ENCODE measurements around the gene ADSS1. TPM values are rescaled to one million over a fixed set of nuclear protein-coding genes. Genes with fewer than 3 reads are reported as not detected.

ADSS1 gene
- total RNA-seq, 4 donors from 2014 or later: 3.4 to 11.4 (median 8.4) TPM

DNA sequence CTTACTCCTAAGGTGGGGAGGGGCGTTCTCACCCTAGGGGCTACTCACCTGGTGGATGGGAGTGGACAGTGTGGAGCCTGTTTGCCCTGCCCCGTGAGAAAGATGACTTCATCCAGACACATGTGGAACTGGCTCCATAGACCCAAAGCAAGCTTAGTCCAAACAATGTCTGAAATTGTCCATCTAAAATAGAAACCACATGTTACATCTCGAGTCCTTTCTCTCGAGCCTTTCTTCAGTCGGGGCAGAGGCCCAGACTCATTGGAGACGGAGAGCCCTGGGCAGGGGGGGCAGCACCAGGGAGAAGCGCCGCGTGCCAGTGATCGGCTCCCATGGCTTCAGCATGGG is 33.2 kb downstream of the ADSS1 start:
- no peak overlapping the region for H3K27ac ChIP-seq
- intact Hi-C loops (cut with DNase I): no loop called here
- H3K4me1 ChIP-seq: peaks cover 12 to 28% (median 18%) of the 10 kb centered on the region in 3 donors
- H3K9me3 ChIP-seq: no peaks in the 10 kb centered on the region
- WGBS, 2 donors: 74% methylated on average over 7 of the region's 10 CpGs; no CpG with 5 or more reads in 1 of the 2 donors
- DNase-seq: no peak
- H3K4me3 ChIP-seq: no peak overlapping the region
- peaks cover 16 to 74% (median 28%) of the 10 kb centered on the region in 3 donors for H3K36me3 ChIP-seq
- TF ChIP-seq POLR2A (IDR thresholded peaks at IDR 0.05): no peak
- TF ChIP-seq, protein P1, sequence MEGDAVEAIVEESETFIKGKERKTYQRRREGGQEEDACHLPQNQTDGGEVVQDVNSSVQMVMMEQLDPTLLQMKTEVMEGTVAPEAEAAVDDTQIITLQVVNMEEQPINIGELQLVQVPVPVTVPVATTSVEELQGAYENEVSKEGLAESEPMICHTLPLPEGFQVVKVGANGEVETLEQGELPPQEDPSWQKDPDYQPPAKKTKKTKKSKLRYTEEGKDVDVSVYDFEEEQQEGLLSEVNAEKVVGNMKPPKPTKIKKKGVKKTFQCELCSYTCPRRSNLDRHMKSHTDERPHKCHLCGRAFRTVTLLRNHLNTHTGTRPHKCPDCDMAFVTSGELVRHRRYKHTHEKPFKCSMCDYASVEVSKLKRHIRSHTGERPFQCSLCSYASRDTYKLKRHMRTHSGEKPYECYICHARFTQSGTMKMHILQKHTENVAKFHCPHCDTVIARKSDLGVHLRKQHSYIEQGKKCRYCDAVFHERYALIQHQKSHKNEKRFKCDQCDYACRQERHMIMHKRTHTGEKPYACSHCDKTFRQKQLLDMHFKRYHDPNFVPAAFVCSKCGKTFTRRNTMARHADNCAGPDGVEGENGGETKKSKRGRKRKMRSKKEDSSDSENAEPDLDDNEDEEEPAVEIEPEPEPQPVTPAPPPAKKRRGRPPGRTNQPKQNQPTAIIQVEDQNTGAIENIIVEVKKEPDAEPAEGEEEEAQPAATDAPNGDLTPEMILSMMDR (IDR thresholded peaks at IDR 0.05): no peak
- H3K27me3 ChIP-seq: no peaks in the 10 kb centered on the region

DNA sequence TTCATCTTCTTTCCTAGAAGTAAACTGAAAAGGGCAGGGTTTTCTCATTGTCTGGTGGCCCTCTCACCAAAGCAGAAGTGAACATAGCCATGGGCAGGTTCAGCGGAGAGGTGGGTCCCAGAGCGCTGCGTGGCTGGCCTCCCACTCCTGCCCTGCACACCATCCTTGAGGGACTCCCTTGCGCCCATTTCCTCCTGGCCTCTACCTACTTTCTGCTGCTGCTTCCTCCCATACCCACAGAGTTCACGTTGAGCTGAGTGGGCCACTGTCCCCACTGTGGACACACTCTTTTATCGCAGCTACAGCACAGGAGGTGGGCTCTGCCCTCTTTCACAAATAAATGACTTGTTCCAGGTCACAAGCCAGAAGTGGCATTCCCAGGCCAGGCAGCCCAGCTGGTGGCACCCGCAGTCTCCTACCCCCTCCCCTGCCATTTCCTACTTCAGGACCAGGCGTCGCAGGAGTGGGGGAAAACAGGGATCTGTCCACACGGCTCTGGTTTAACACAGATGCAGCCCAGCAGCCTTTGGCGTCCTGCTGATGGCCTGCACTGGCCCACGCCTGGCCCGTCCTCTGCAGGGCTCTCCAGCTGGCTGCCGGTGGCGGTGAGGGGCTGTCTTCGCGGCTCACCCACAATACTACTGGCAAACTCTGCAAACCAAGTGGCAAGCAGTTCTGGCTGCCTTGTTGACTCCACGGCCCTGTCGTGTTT is 33.8 kb downstream of the ADSS1 start:
- TF ChIP-seq, protein P1 (IDR thresholded peaks at IDR 0.05): no peak
- no peak for TF ChIP-seq POLR2A (IDR thresholded peaks at IDR 0.05)
- DNase-seq: no peak
- WGBS, 2 donors: 90% methylated on average over 12 to 19 of the region's 19 CpGs
- Histone ChIP-seq H3K4me3 (no peak overlapping the region), H3K4me1 (peaks cover 11 to 26% (median 17%) of the 10 kb centered on the region in 3 donors), H3K27me3 (no peaks in the 10 kb centered on the region), H3K9me3 (no peaks in the 10 kb centered on the region), H3K27ac (no peak overlapping the region), H3K36me3 (peaks cover 16 to 80% (median 28%) of the 10 kb centered on the region in 3 donors)
- intact Hi-C loops (cut with DNase I): no loop called here

DNA sequence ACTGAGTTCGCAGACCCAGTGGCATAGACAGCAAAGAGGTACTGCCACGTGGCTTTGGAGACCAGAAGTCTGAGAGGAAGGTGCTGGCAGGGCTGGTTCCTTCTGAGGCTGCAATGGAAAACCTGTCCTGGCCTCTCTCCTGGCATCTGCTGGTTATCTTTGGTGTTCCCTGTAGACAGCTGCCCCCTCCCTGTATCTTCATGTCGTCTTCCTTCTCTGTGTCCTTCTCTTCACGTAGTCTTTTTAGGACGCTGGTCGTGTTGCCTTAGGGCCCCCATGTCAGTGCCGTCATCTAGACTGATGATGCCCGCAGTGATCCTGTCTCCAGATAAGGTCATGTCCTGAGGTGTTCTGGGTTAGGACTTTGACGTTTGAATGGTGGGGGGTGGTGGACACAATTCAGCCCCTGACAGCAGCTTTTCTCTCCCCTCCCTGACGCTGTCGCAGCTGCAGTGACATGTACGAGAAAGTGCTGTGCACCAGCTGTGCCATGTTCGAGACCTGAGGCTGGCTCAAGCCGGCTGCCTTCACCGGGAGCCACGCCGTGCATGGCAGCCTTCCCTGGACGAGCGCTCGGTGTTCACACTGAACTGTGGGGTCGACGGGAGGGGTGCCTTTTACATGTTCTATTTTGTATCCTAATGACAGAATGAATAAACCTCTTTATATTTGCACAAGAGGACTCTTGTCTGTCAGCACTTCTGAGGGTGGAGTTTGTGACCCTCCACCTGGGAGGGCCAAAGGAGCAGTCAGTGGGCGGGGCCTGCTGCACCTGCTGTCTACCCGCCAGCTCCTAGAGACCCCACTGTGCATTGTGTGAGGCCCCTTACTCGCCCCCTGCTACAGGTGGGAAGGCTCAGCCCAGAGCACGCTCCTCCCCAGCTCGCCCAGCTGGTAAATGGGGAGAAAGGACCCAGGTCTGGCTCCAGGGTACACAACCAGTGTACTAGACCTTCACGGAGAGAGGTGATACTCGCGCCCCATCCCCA is 35.2 kb downstream of the ADSS1 start:
- no peak for TF ChIP-seq POLR2A (IDR thresholded peaks at IDR 0.05)
- TF ChIP-seq, protein P1 (IDR thresholded peaks at IDR 0.05): no peak
- no peaks in the 10 kb centered on the region for H3K27me3 ChIP-seq
- no peak for DNase-seq
- WGBS, 2 donors: 83 to 89% methylated on average over 22 to 26 of the region's 30 CpGs
- intact Hi-C loops (cut with DNase I): no loop called here
- H3K4me1 ChIP-seq: peaks cover 4 to 16% (median 9%) of the 10 kb centered on the region in 3 donors
- no peak overlapping the region for H3K4me3 ChIP-seq
- peaks cover 16 to 80% (median 28%) of the 10 kb centered on the region in 3 donors for H3K36me3 ChIP-seq
- no peaks in the 10 kb centered on the region for H3K9me3 ChIP-seq
- H3K27ac ChIP-seq: no peak overlapping the region

DNA sequence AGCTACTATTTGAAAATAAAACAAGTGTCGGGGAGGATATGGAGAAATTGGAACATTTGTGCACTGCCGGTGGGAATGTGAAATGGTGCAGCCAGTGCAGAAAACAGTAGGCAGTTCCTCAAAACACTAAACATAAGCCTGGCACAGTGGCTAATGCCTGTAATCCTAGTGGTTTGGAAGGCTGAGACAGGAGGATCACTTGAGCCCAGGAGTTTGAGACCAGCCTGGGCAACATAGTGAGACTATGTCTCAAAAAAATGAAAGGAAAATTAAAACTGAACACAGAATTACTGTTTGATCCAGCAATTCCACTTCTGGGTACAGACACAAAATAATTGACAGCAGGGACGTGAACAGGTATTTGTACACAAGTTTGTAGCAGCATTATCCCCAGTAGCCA is 41.5 kb downstream of the ADSS1 start:
- intact Hi-C loops (cut with DNase I): loop anchor here (5.0 kb wide), 1 partner anchor 62 kb away; no protein-coding TSS in a partner anchor
- H3K9me3 ChIP-seq: no peaks in the 10 kb centered on the region
- H3K4me3 ChIP-seq: no peak overlapping the region
- 86 to 92% methylated on average over 3 of the region's 3 CpGs for WGBS, 2 donors
- no peak for TF ChIP-seq POLR2A (IDR thresholded peaks at IDR 0.05)
- TF ChIP-seq, protein P1 (IDR thresholded peaks at IDR 0.05): no peak
- H3K4me1 ChIP-seq: peaks cover 0 to 13% (median 7%) of the 10 kb centered on the region in 3 donors
- H3K27me3 ChIP-seq: no peaks in the 10 kb centered on the region
- no peak for DNase-seq
- no peak overlapping the region for H3K27ac ChIP-seq
- H3K36me3 ChIP-seq: peaks cover 0 to 33% (median 0%) of the 10 kb centered on the region in 3 donors

All from esophagus squamous epithelium (tissue), 5 donors.